ENCODE measurements around the gene COX11. TPM values are rescaled to one million over a fixed set of nuclear protein-coding genes. Genes with fewer than 3 reads are reported as not detected.

COX11 gene
- total and polyA plus RNA-seq, 2 donors (not counting 3 experiments of a cell fraction or from before 2014, with no cell fraction given) = 47.3 to 55.9 TPM

DNA sequence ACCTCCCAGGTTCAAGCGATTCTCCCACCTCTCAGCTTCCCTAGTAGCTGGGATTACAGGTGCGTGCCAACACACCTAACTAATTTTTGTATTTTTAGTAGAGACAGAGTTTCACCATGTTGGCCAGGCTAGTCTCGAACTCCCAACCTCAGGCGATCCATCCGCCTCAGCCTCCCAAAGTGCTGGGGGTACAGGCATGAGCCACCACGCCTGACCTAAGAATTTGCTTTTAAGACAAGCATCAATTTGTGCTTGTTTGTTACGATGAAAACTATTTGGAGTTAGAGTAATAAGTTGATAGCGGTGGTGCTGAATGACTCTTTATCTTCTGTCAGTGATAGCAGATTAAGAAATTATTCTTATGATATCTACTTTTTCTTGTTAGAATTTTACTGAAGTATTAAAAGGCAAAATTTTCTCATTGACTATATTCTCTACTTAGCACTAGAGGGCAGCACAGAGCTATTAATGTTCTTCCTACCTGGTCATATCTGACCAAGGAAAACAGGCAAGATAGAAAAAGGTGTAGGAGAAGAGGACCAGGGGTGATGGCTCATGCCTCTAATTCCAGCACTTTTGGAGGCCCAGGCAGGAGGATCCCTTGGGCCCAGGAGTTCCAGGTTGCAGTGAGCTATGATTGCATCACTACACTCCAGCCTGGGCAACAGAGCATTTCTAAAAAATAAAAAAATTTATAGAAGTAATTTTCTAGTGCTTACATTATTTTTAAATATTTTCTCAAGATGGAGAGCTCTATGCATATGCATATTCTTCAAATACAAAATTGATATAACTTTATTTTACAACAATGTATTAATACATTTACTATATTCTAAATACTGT lies 24.6 kb upstream of the COX11 start:
- TF ChIP-seq POLR2A (IDR thresholded peaks at IDR 0.05; ENCODE audit: low read depth, low read length) (no peak), CTCF (IDR thresholded peaks at IDR 0.05; ENCODE audit: extremely low read depth in 1 of 2, insufficient read depth in 1 of 2, low read depth in 1 of 2, low read length in 2 of 2) (peak; percentile 39 to 40), POLR2AphosphoS5 (IDR thresholded peaks at IDR 0.05; ENCODE audit: insufficient read depth, low read depth, low read length) (no peak), MYC (IDR thresholded peaks at IDR 0.05; ENCODE audit: low read depth, low read length) (no peak)
- TF ChIP-seq, protein P1, sequence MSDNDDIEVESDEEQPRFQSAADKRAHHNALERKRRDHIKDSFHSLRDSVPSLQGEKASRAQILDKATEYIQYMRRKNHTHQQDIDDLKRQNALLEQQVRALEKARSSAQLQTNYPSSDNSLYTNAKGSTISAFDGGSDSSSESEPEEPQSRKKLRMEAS (IDR thresholded peaks at IDR 0.05; ENCODE audit: insufficient read depth, insufficient read length) = no peak

More for the DNA sequence above, 24.6 kb upstream of the COX11 start:
- dilution Hi-C loops (cut with MboI; ENCODE audit: extremely low pct_ligation_motif_present, low sequenced_read_pairs) = no loop called here
- Histone ChIP-seq H3K36me3 (ENCODE audit: control insufficient read depth in 2 of 2, extremely low read depth in 1 of 2, insufficient read depth in 2 of 2, low read length in 2 of 2) (no peaks in the 10 kb centered on the region), H3K9me3 (replicated peaks; ENCODE audit: control insufficient read depth, insufficient read depth, low read length) (no peaks in the 10 kb centered on the region), H2AFZ (ENCODE audit: low read depth, low read length) (no peak overlapping the region), H3K79me2 (ENCODE audit: control insufficient read depth, insufficient read depth, low read length) (no peaks in the 10 kb centered on the region), H3K4me3 (replicated peaks in 1 of 3; ENCODE audit: insufficient read depth in 1 of 3, low read depth in 1 of 3, low read length in 3 of 3) (no peak overlapping the region), H3K4me1 (ENCODE audit: control insufficient read depth, extremely low read depth, insufficient read depth, low read length) (no peaks in the 10 kb centered on the region), H3K4me2 (ENCODE audit: insufficient read depth, low read length) (no peak overlapping the region), H3K27ac (ENCODE audit: insufficient read depth, low read depth, low read length) (no peak overlapping the region), H3K9ac (replicated peaks; ENCODE audit: extremely low read depth, insufficient read depth, low read length) (no peak overlapping the region), H3K27me3 (ENCODE audit: control insufficient read depth in 2 of 2, insufficient read depth in 2 of 2, low read length in 2 of 2) (no peaks in the 10 kb centered on the region), H4K20me1 (replicated peaks; ENCODE audit: control insufficient read depth, extremely low read depth, insufficient read depth, low read length) (no peaks in the 10 kb centered on the region), H3K9me1 (replicated peaks; ENCODE audit: control insufficient read depth, extremely low read depth, insufficient read depth, low read length) (no peaks in the 10 kb centered on the region)
- intact Hi-C loops (cut with micrococcal nuclease) = loop anchor here (1.0 to 10.0 kb wide), 4 partner anchors 303 to 1958 kb away; no protein-coding TSS in a partner anchor
- ChIA-PET CTCF (interaction anchor here (0.6 to 9.7 kb wide), 30 partner anchors 9 to 521 kb away, joined by 3 to 136 read pairs (median 4); partner anchors contain the start of genes HLF and STXBP4), POLR2A (no interaction called here)
- FAIRE-seq = peak; percentile 57
- BruUV-seq (replicated peaks) = no TSS peak
- DNase-seq (ENCODE audit: low read depth, low spot score) = peak; percentile 43
